NOMO-1 treated with DMSO at 0.1 percent for 48 hours (cell line): Measurements from ENCODE around the gene MT1HL1.

ENCODE experiments used
- DNase-seq: peaks from one replicate; lab custom pipeline; 2025; ENCODE audit not compliant: unreplicated experiment; lab: John Stamatoyannopoulos, UW

MT1HL1 gene

DNA sequence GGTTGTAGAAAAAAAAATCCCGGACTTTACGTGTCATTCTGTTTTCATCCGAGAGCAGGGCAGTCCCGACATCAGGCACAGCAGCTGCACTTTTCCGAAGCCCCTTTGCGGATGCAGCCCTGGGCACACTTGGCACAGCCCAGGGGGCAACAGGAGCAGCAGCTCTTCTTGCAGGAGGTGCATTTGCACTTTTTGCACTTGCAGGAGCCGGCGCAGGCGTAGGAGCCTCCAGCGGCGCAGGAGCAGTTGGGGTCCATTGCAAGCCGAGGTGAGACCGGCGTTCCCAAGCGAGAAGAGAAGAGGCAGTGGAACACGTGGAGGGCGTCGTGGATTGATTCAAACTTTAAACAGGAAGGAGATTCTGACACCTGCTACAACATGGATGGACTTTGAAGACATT is at the start of gene MT1HL1:
Gene MT1HL1, minus strand, starts transcription at position 326 of the 400 bp plus-strand sequence. Its CDS starts 69 bp downstream, at position 257.
- DNase-seq, result no peak

DNA sequence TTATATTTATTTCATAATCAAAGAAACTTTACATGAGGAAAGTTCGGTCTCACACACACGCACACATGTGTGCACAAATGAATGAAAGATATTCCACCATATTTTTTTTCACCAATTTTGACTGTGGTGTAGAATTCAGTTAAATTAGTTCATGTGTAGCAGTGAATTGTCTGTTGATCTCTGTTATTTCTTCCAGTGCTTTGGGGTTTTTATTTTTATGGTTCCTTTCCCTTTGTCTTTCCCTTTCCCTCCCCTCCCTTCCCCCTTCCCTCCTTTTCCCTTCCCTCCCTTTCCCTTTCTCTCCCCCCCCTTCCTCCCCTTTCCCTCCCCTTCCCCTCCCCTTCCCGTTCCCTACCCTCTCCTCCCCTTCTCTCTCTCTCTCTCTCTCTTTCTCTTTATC is 46.7 kb upstream of the MT1HL1 start:
- DNase-seq, result no peak

DNA sequence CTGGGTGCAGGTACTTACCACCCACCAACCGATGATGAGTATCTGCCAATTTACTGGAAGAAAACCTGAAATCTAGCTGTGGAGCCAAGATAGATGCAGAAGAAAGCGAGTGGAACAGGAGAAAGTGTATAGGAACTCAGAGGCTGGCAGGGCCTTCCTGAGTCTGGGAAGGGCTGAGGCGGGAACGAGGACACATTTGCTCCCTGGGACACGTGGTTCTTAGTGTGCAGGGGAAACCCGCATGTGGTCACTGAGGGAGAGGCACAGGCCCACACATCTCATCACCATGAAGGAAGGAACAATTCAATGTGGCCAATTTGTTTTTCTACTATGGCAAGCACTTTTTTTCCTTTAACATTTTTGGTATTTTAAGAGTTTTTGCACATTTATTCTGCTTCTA is 45.9 kb upstream of the MT1HL1 start:
- no peak for DNase-seq

DNA sequence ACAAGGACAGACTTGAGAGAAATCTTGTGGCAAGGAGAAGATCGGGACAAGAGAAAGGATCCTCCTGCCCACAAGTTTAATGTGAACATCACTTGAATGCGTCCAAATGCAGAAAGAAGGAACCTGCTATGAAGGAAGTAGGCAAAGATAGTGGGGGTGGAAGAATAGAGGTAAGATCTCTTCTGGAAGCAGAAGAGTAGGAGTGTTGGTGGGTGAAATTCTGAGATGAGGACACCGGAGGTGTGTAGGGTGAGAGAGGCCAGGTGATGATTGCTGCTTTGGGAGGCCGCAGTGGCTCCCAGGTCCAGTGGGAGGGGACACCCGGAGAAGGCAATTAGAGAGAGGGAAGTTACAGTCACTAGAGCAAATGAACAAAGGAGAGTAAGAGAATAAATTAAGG is 44.6 kb upstream of the MT1HL1 start:
- DNase-seq, result no peak

DNA sequence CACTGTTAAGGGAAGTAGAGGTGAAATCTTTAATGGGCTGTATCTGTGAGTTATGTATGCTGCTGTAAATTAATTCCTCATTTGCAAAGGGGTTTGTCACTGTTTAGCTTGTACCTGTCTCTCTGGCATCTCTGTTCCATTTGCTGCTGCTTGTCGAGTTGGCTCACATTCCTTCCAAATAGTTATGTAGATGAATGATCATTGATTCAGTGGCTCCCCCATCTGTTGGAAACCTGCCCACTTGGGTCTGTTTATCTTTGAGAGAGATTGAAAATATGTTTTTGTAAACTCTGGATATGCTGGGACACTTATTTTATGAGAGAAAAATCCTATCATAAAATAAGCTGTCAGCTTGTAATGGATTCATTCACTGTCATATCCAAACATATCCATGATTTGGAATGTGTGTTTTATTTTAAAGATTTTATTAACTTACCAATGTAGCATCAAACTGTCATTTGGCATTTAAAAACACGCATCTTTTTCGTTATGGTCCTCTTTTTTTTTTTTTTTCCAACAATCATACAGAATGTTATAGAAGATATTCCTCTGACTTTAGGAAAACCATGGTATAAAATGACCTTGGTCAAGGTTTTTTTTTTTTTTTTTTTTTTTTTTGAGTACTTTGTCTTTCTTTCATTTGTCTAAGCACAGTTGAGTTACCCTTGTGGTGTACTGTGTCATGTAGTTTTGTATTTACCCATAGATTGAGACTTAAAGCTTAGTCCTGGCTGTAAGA is 41.2 kb upstream of the MT1HL1 start:
- no peak for DNase-seq

DNA sequence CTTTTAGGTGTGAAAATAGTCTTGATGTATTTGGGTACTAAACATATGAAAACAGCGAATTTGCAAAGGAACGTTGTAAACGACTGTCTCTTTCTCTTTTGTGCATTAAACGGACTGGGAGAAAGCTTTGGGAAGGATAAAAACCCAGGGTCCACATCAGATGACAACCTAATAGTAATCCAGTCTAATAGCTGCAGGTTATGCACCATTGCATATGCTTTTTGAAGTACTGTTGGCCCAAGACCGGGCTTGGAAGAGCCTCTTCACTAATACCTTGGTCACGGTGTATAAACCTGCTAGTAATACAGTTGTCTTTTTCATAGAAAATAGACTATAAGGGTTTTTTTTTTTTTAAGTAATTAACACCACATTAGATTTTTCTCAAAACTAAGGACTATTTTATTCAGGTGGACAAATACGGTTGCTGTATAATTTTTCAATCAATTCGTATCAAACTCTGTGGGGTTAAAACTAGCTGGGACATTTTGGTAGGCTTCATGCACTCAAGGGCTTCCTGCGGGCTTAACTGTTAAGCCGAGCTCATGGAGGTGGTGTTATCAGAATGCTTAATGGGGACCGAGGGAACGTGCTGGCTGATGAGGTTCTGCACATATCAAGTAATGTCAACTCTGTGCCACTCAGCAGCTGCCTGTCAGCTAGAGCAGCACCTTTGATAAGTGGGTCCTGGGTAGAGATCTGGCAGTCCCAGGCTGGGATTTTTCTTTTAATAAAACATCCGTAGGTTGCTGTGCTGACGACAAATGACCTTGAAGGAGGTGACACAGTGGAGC is 39.8 kb upstream of the MT1HL1 start:
- DNase-seq, result no peak

DNA sequence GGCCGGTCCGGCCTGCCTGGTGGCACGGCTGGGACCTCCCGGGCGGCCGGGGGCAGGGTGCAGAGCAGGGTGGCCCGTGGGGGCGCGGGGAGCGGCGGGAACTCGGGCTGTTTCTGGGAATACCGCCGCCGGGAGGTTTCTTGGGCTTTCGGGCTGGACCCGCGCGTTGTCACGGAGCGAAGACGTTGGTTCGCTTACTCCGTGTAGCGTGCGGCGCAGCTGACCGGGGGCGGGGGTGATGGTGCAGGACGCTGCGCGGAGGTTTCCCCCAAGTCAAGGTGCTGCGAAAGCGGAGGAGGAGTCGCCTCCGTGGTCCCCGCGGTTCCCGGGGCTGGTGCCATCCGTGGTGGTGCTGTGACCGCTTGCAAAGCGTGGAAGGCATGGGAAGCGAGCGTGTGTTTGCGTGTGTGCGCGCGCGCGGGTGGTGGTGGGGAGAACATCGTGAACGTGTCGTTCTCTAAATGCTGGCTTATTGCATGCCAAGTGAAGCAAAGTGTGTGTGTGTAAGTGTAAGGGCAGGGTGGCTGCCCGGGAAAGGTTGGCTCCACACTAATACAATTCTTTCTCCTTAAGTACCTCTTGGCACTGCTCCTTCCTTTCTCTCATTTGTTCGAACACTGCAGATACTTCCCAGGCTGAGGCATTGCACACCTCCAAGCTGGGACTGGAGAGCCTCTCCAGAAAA is 38.8 kb upstream of the MT1HL1 start:
- no peak for DNase-seq

DNA sequence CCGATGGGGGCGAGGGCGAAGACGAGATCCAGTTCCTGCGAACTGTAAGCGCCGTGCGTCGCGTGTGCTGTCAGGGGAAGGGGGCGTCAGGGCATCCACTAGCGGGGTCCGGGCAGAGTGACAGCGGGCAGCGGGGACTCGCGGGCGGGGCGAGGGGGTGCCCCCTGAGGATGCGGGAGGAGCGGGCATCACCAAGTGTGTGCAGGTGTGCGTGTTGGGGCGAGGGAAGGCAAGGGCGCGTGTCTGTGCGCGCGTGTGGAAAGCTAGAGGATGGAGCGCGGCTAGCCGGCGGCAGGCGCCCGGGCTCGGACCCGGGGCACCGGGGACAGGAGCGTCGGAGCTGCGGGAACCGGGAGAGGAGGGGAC is 38.3 kb upstream of the MT1HL1 start:
- DNase-seq, result no peak

DNA sequence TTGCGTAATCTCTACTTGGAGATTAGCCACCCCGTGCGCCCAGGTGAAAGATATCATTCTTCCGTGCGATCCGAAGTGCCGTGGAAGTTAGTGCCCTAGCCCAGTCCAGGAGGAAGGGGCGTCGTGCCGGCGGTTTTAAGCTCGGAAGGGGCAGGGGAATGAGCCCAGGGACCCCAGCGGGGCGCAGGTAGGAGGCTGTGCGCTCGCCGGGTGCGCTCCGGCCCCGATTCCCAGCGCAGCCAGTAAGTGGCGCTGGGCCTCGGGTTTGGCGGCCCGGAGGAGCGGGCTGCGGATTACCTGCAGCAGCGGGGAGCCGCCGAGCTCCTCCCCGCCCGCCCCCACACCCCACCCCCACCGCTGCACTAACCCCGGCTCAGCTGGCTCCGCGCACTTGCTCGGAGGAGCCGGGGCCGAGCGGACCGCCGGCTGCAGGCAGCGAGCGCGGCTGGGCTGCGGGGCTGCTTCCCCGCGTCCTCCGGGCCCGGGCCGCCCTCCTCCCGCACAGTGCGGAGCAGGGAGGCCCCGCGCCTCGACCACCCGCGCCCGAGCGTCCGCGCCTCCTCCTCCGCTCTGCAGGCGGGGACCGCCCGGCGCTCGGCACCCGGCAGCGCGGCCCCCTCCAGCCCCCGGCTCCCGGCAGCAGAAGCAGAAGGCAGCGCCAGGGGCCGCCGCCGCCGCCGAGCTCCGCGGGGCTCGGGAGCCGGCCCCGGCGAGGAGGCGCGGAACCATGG is 37.7 kb upstream of the MT1HL1 start, which contains the start of gene RYR2:
Gene RYR2, plus strand, starts transcription at position 390 of the 731 bp plus-strand sequence. Its CDS starts 338 bp downstream, at position 728.
- DNase-seq, result no peak

DNA sequence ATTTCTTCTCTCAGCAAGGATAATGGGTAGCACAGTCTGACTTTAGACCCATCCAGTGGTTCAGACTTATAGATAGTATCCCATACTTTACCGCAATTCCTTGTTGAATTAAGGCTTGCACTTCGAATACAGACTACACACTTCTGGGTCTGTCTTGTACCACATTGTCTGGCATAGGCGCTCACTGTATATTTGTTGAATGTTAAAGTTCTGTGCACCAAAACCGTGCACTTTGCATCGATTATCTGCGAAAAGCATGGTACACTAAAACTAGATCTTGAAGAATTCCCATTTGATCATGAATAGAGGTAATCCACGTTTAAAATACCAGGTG is 37.2 kb upstream of the MT1HL1 start:
- DNase-seq, result no peak

DNA sequence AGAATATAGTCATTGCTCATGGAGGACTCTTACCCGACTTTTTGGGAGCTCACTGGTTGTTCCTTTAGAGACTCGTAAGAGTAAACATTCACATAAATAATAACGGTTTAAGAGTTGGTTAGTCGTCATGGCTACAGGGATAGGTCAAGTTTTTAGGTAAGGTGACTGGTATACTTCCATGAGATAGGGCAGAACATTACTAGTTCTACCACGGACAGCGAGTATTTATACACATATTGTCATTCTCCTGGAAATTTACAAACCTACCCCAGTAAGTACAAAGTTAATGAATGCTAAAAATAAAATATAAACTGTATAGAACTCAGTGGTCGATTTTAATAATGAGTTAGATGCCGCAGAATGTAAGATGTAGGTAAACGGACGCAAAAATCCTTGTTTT is 36.6 kb upstream of the MT1HL1 start:
- DNase-seq, result no peak

DNA sequence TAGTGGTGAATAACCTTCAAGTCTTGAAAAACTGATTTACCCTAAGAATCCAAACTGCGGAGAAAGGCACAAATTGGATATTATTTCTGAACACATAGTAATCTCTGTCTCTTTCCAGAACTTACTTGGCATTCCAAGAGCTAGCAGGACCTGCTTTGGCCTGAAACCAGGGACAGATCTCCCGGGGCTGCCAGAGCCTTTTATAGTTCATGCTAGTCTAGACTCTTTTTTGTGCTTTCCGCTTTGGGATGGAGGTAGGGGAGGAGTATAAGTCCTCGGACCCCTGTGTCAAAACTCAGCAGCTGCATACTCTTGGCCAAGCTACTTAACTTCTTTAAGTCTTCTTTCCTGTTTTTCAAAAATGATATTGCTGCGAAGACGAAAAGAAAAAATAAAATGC is 34.0 kb upstream of the MT1HL1 start:
- no peak for DNase-seq

DNA sequence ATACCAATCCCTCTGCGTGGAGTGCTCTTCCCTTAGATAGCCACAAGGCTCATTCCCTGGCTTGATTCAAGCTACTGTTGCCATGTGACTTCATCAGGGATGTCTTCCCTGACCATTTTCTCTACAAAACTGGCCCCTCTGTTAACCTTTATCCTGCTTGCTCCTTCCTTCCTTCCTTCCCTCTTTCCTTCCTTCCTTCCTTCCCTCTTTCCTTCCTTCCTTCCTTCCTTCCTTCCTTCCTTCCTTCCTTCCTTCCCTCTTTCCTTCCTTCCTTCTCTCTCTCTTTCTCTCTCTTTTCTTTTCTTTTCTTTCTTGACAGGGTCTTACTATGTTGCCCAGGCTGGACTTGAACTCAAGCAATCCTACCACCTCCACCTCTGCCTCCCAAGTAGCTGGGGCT is 31.5 kb upstream of the MT1HL1 start:
- no peak for DNase-seq

DNA sequence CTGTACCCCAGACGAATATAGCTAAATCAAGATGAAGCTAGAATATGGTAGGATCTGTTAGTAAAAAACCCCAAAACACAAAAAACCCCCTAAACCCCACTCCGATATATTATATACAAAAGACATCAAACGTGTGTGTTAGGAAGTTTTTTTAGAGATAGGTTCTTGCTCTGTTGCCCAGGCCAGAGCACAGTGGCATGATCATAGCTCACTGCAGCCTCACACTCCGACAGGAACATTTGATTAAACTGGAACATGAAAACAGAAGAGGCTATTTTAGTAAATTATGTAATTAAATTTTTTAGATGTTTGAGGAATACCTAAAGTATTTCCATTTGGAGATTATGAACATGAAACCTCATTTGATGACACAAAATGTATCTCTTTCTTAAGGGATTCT is 29.6 kb upstream of the MT1HL1 start:
- DNase-seq, result no peak

DNA sequence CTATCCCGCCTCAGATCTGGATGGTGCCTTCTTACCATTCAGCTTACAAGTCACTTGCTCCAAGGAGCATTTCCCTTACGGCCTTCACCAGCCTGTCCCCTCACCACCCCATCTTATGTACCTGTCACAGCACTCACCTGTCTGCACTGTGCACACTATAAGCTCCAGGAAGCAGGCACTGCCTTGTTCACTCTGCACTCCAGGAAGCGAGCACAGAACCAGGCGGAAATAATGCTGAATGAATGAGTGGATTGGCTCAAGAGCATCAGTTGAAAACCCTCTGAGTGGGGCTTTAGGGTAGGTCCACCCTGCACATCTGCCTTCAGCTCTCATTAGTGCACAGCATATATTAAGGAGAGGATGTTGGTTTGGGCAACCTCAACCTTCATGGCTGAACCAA is 28.8 kb upstream of the MT1HL1 start:
- DNase-seq, result no peak

DNA sequence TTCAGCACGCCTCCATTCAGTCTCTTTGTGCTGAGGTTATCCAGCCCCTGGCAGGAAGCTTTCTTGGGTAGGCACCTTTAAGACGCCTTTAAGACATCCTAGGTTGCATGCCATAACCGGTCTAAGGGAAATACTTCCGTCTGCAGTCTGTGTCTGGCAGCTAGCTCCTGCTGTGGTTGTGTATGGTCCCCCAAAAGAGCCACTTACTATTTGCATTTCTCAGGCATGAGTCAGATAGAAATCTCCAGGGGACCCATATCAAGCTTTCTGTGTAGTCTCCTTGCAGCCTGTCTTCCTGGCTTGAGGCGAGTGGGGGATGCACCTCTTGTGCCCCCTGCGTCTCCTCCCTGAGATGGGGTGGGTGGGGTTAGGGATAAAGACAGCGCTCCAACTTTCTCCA is 27.8 kb upstream of the MT1HL1 start:
- no peak for DNase-seq

DNA sequence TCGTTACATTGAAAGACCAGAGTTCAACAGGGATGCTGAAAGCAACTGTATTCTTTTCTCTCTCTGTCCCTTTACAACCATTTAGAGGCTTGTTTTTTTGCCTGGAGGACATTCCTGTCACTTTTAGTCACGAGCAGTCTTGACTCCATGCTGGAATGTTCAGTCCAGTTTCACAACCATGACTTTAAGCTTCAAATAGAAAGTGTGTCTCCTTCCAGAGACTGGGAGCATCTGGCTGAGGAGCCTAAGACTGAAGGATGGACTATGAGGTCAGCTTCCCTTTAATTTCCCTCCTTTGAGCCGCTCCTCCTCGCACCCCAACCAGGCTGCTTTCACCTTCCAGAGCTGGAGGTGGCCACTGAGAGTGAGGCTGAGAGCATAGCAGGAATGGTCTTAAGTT is 27.2 kb upstream of the MT1HL1 start:
- DNase-seq, result no peak

DNA sequence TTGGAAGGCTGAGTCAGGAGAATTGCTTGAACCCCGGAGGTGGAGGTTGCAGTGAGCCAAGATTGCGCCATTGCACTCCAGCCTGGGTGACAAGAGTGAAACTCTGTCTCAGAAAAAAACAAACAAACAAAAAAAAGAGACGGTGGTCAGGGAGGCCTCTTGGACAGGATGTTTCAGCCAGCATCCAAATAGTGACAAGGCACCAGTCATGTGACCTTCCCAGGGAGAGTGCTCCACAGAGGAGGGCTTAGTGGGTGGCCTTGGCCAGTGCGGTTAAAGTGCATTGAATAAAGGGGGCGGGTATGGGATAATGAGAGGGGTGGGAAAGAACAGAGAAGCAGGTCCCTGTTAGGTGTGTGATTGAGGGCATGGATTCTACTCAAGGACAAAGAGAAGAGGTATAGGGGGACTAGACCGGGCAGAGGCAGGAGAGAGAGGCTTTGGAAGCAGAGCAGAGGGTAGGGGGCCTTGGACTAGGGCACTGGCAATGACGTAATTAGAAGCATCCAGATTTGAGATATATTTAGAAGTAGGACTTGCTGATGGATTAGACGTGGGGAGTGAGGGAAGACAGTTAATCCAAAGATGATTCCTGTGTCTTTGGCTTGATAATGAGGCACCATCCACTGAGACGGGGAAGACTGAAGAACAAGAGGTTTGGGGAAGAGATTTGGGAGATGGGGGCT is 25.8 kb upstream of the MT1HL1 start:
- no peak for DNase-seq

DNA sequence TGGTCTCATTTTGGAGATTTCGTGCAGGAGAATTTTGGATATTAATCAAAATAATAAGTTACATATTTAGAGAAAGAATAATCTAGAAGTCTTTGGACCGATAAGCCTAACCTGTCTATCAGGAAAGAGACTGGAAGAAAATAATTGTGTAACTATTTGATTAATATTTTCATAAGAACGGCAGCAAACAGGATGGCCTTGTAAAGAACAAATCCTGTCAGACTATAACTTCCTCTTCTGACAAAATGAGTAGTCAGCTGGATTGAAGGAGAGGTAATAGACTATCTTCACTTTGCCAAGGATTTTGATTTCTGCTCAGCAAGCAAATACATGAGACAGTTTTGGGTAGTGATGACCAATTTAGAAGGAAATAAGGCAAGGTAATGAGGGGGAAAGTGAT is 25.0 kb upstream of the MT1HL1 start:
- DNase-seq, result no peak

DNA sequence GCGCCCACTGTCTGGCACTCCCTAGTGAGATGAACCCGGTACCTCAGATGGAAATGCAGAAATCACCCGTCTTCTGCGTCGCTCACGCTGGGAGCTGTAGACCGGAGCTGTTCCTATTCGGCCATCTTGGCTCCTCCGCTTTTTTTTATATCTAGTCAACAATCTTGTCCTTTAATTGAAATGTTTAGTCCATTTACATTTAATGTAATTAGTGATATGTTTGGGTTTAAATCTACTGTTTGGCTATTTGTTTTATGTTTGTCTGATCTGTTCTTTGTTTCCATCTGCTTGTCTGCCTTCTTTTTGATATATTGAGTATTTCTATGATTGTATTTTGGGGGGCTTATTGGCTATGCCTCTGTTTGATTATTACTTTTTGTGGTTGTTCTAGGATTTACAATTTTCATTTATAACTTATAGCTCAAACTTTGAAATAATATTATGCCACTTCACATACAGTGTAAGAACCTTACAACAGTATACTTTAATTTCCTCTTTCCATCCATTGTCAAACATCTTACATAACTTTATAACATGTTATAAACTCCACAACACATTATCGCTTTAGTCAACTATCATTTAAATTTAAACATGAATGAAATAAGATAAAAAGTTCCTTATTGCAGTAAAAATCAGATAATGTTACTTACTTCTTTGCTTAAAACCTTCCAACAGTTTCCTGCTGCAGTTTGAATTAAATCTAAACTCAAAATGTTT is 21.3 kb upstream of the MT1HL1 start:
- no peak for DNase-seq
